AG08395 (cell line): Measurements from ENCODE around the gene IL12RB2.

ENCODE experiments used
- DNase-seq: peaks from one replicate; pipeline ENCODE4 v3.0.0; 2012; ENCODE audit warnings: mixed read lengths, low spot score

Gene IL12RB2

GRCh38 chr1:67313934-67314671 lies 6.4 kb downstream of the IL12RB2 start:
- DNase-seq = no peak

- DNase-seq = no peak
These were observed 7.0 kb downstream of the IL12RB2 start for GRCh38 chr1:67314696-67315095.

DNA sequence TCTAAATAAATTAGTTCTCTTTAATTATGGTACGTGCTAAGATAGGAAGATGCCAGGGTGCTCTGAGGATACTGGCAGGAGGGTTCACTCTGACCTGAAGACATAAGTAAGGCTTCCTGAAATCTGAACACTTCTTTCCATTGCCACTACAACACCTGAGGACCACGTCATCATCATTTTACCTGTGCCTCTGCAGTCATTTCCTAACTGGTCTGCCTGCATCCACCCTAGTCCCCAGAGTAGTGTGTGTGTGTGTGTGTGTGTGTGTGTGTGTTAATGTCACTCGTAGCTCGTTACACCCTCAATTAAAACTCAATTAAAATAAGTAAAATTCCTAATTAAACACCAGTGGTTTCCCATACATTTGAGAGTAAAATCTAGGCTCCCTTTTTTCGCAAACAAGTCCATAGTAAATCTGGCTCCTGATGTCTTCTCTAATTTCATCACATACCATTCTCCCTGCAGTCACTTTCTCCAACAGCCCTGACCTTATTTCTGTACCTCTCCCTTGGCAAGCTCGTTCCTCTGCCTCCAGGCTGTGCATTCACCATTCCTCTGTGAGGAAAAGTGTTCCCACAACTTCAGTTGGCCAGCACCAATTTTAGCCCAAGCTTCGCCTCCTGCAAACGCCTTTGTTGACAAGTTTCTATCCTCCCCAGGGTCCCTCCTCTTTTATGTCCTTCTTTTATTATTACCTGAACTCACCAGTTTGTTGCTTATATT lies 8.7 kb downstream of the IL12RB2 start:
- no peak for DNase-seq

DNA sequence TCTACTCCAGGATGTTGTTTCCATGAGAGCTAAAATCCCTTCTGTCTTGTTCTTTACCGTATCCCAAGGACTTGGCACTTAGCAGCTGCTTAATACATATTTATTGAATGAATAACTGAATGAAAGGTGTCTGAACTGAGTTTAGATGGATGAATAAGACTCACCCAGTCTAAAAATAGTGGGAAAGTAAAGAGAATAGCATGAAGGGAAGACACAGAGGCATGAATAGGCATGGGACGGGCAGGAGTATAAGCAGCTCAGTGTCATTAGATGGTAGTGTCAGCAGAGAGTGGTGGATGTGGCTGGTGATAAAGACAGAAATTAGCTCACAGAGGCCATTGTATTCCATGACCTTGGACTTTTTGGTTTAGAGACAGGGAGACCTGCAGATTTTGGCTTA lies 9.2 kb downstream of the IL12RB2 start:
- DNase-seq = no peak

DNA sequence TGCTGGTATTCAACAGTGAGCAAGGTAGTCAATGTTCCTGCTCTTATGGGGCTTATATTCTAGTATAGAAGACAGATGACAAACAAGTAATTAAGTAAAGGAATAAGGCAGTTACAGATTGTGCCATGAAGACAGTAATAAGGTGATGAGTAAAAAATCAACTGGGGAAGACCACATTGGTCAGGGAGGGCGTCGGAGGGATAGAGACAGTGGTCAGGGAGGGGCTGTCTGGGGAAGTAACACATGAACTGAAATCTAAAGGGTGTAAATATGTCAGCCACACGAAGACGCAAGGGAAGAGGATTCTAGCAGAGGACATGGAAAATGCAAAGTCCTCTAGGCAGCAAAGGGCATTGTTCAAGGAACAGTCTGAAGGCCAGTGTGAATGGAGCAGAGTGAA lies 10.1 kb downstream of the IL12RB2 start:
- DNase-seq = no peak

- no peak for DNase-seq
These were observed 14.8 kb downstream of the IL12RB2 start for GRCh38 chr1:67322442-67322841.

- no peak for DNase-seq
These were observed 15.4 kb downstream of the IL12RB2 start for GRCh38 chr1:67323087-67323486.

GRCh38 chr1:67324068-67324467 lies 16.4 kb downstream of the IL12RB2 start:
- DNase-seq = no peak

- no peak for DNase-seq
These were observed 20.3 kb downstream of the IL12RB2 start for GRCh38 chr1:67327864-67328466.

GRCh38 chr1:67332653-67333529 lies 25.2 kb downstream of the IL12RB2 start:
- no peak for DNase-seq

DNA sequence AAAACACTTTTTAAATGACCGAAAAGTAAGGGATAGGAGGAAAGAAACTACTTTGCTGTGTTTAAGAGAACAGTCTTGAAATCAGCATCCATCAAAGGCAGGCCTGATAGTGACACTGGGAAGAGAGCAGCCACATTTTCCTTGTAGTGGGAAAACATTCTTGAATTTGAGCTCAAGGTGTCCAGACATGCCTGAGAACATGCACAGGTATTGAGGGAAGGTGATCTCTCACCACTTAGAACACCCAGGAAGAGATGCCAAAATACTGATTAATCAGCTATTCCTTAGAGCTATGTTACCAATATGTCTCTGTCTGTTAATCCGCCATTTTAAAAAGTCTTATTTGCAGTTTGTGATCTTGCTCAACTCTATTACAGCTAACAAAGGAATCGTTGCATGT lies 25.9 kb downstream of the IL12RB2 start:
- DNase-seq = no peak

- no peak for DNase-seq
These were observed 27.7 kb downstream of the IL12RB2 start for GRCh38 chr1:67335411-67335810.

DNA sequence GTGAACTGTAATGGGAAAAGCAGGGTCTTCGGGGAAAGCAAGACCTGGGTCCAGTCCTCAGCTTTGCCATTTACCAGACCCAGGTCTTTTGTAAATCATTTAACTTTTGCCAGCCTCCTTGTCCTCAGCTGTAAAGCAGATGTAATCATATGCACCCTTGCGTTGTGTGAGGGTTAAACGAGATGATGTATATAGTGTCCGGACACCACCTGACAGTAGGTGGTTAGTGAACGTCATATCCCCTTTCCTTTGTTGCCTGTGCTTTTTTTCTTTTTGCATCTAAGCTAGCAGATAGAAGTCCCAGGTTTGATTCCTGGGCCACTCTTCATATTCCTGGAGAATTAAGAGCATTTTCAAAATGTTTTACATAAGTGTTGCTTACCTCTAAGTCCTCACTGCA lies 28.5 kb downstream of the IL12RB2 start:
- DNase-seq = no peak

GRCh38 chr1:67336783-67337182 lies 29.1 kb downstream of the IL12RB2 start:
- DNase-seq = no peak

- DNase-seq = no peak
These were observed 31.0 kb downstream of the IL12RB2 start for GRCh38 chr1:67338642-67339041.

GRCh38 chr1:67339623-67340343 lies 32.1 kb downstream of the IL12RB2 start:
- peak; percentile 66 for DNase-seq

GRCh38 chr1:67342076-67342890 lies 34.6 kb downstream of the IL12RB2 start:
- no peak for DNase-seq

DNA sequence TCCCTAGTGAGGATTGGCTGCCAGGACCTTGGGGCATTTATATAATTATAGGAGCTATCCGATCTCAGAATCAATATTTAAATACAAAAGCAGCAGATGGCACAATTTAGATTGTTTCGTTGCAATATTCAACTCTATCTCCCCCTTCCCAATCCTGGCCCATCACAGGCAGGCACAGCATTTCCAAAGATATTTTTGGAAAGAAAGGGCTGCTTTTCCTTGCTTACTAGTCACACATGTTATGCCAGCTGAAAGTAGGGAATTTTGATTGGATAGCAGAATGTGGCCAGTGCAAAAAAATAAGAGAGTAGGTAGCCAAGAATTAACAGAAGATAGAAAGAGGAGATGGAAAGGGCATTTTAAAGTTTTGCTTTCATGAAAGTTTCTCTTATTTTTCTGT lies 37.9 kb downstream of the IL12RB2 start:
- DNase-seq = no peak

DNA sequence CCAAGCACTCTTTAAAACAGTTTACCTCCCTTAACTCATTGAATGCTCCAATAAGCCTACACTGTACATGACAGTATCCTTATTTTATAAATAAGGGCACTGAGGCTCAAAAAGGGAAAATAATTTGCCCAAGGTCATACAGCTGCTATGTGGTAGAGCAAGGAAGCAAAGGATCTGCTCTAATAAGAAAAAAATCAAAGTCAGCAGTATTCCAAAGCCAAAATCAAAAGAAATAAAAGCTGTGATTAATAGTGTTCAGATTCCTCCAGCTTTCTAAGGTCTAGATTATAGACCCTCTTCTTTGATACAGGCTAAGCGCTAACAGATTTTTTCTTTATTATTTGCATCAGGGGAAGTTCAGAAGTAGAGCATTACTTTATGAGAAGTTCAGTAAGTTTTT lies 39.3 kb downstream of the IL12RB2 start:
- no peak for DNase-seq

GRCh38 chr1:67347688-67348472 lies 40.2 kb downstream of the IL12RB2 start:
- DNase-seq = peak; percentile 69
